Stimulated activated CD8-positive, alpha-beta memory T cell treated with anti-CD3 and anti-CD28 coated beads, Interleukin-12 subunit alpha, Interleukin-12 subunit beta, amount 100 ng/mL, for 1 hour (primary cell): ENCODE results near the gene KCNJ14.

Source experiments
- DNase-seq: peaks from one replicate; pipeline ENCODE4 v3.0.0-alpha.2; 2020; ENCODE audit warnings: low read depth

The KCNJ14 gene

DNA sequence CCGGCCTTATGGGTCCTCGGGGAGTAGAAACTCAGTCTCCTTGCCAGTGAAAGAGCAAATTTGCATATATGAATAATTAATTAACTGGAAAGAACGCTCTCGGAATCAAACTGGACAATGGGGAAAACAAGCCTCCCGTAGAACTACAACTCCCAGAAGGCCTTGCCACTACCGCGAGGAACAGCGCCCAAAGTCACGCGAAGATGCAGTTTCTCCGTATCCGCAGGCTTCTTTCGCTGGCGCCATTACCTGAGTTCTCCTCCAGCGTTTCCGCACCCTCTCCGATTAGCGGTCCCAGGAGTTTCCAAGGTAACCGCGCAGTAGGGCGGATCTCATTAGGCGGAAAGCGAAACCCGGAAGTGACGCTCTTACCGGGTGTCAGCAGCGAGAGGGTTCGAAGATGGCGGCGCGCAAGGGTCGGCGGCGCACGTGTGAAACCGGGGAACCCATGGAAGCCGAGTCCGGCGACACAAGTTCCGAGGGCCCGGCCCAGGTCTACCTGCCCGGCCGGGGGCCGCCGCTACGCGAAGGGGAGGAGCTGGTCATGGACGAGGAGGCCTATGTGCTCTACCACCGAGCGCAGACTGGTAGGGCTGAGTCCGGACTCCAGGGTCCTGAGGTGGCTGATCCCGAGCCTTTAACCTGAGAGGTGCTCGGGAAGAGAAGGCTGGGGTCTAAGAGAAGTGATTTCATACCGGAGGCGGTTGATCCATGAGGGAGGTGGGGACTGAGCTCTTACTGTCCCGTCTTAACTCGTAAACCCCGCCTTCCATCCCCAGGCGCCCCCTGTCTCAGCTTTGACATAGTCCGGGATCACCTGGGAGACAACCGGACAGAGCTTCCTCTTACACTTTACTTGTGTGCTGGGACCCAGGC, 9.5 kb upstream of the KCNJ14 start, which contains the start of gene GRWD1:
TSS of gene GRWD1 (plus strand) at position 378 of the 876 bp plus-strand sequence. CDS start at position 401, 23 bp downstream.
- DNase-seq, result peak; percentile 85

GRCh38 chr19:48446579-48446978, 8.8 kb upstream of the KCNJ14 start:
- DNase-seq, result no peak

- DNase-seq, result no peak
These were observed 6.8 kb upstream of the KCNJ14 start for GRCh38 chr19:48448563-48448962.

GRCh38 chr19:48450441-48450840, 4.9 kb upstream of the KCNJ14 start:
- no peak for DNase-seq

GRCh38 chr19:48450863-48451262, 4.5 kb upstream of the KCNJ14 start:
- DNase-seq, result no peak

DNA sequence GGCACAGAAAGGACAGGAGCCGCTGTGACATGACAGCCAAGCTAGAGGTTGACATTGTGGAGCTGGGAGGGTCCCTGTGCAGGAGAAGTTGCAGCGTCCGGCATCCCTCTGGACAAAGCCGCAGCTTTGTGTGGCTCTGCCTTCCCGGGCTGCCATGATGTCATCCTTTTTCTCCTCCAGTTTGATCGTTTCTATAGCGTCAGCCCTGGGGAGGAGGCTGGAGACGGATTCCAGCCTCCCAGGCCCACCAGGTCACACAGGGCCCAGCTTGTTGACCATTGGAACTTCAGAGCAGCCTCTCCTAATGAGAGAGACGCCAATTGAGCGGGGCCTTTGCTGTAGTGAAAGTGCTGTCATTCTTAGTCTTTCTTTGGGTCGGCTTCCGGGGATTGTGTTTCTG, 3.8 kb upstream of the KCNJ14 start:
- no peak for DNase-seq

DNA sequence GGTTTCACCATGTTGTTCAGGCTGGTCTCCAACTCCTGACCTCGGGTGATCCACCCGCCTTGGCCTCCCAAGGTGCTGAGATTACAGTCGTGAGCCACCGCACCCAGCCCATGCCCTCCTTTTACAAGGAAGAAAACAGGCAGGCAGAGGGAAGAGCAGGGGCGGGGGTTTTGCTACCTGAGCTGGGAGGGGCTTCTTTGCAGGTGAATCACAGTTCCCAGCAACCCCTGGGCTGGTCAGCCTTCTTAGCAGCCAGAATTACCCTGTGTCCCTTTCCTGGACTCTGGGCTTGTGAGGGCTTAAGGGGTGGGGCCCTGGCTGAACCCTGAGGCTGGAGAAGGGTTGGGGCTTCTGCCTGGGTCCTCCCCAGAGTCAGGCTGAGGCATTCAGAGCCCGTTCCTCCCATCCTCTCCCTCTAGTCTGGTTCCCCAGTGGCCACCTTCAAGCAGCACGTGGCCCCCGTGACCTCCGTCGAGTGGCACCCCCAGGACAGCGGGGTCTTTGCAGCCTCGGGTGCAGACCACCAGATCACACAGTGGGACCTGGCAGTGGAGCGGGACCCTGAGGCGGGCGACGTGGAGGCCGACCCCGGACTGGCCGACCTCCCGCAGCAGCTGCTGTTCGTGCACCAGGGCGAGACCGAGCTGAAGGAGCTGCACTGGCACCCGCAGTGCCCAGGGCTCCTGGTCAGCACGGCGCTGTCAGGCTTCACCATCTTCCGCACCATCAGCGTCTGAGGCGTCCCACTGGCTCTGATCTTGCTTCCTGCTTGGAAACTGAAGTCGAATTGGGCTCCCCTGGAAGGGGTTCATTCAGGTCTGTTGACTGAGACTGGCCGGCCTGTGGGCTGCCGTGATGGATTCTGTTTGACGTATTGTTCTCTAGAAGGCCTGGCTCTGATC, 2.8 kb upstream of the KCNJ14 start:
- no peak for DNase-seq

DNA sequence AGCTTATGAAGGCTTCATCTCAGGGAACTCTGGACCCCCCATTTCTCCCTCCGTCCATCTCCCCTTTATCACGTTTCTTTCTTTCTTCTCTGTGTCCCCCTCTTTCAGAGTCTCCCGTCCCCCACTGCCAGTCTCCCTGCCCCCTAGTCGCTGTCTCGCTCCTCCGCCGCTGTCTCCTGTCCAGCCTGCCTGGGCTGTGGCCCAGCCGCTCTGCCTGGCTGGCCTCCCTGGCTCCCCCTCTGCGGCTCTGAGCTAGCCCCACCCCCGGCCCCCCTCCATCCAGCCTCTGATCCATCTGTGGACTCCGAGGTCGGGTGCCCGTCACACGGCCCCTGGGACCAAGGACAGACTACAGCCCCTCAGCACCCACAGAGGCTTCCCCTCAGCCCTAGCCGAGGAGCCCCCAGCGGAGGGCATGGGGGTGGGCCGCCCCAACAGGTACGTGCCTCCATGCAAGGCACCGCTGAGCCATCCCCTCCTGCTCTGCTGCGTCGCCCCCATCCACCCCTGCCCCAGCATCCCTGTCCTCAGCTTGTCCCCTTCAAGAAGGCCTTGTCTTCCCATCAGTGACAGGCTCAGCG, 1.1 kb upstream of the KCNJ14 start:
- DNase-seq, result no peak

DNA sequence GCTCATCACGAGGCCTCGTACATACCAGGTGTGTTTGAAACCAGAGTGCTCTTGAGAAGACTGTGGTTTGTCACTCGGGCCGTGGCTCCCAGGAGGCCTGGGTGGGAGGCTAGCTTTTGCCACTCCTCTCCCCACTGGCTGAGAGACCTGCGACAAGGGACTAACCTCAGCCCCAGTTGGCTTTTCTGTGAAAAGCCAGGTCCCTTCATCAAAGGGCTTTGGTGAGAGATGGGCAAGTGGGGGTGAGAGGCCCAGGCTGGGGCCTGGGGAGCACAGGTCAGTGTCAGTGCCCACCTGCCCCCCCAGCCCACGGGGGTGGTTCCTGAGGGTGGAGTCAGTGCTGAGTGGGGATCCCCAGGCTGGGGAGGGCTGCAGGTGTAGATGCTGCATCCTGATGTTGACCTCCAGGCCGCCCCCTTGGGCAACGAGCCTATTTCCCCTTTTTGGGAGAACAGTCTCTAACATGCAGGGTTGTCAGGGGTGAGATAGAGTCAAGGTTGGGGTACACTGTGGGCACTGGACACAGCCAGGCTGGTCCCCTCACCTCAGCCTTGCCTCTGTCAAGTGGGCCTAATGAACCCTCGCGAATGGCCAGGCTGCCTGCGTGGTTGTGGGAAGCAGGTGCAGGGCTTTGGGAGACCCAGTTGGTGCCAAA, 661 bp downstream of the KCNJ14 start:
- DNase-seq, result no peak

DNA sequence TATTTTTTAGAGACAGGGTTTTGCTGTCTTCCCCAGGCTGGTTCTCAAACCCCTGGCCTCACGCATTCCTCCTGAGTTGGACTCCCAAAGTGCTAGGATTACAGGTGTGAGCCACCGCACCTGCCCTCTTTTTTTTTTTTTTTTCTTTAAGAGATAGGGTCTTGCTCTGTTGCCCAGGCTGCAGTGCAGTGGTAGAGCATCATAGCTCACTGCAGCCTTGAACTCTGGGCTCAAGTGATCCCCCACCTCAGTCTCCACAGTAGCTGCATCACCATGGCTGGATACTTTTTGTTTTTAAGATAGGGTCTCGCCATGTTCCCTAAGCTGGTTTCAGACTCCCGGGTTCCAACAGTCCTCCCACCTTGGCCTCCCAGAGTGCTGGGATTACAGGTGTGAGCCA, 1.5 kb downstream of the KCNJ14 start:
- DNase-seq, result no peak

- DNase-seq, result no peak
These were observed 2.6 kb downstream of the KCNJ14 start for GRCh38 chr19:48458016-48458415.

- no peak for DNase-seq
These were observed 6.2 kb downstream of the KCNJ14 start for GRCh38 chr19:48461651-48461981.

DNA sequence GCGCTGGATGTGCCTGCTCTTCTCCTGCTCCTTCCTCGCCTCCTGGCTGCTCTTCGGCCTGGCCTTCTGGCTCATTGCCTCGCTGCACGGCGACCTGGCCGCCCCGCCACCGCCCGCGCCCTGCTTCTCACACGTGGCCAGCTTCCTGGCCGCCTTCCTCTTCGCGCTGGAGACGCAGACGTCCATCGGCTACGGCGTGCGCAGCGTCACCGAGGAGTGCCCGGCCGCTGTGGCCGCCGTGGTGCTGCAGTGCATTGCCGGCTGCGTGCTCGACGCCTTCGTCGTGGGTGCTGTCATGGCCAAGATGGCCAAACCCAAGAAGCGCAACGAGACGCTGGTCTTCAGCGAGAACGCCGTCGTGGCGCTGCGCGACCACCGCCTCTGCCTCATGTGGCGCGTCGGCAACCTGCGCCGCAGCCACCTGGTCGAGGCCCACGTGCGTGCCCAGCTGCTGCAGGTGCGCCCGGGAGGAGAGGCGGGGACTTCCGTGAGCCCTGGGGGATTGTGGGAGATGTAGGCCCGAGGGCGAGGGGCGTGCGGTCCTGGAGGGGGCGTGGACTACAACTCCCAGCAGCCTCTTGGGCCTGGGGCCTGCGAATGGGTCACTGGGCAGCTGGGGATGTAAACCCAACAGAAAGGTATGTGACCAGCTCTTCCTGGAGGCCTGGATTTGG, 6.7 kb downstream of the KCNJ14 start:
- DNase-seq, result no peak

DNA sequence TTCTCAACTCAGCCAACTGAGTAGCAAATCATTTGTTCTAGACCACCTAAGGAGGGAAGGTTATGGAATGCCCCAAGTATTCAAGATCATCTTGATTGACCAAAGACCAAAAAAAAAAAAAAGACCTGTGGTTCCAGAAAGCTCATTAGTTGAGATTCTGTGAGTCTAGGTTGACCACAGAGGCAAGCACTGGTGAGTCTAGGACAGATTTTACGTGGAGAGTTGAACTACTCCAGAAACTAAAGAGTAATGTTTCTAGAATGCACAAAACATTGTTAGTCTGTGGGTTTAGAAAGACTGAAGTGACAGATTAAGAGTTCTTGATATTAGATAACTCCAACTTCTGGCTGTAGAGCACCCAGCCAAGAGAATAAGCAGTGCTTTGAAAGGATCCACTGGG, 9.8 kb downstream of the KCNJ14 start:
- no peak for DNase-seq

- DNase-seq, result no peak
These were observed 11.4 kb downstream of the KCNJ14 start for GRCh38 chr19:48466561-48467325.

GRCh38 chr19:48468772-48469288, 13.5 kb downstream of the KCNJ14 start:
- peak; percentile 99 for DNase-seq

- DNase-seq, result no peak
These were observed 14.0 kb downstream of the KCNJ14 start, which contains the start of gene CYTH2 for GRCh38 chr19:48469289-48469881. CYTH2 (plus strand) TSS chr19:48469369; CDS start chr19:48469508, 139 bp downstream.

DNA sequence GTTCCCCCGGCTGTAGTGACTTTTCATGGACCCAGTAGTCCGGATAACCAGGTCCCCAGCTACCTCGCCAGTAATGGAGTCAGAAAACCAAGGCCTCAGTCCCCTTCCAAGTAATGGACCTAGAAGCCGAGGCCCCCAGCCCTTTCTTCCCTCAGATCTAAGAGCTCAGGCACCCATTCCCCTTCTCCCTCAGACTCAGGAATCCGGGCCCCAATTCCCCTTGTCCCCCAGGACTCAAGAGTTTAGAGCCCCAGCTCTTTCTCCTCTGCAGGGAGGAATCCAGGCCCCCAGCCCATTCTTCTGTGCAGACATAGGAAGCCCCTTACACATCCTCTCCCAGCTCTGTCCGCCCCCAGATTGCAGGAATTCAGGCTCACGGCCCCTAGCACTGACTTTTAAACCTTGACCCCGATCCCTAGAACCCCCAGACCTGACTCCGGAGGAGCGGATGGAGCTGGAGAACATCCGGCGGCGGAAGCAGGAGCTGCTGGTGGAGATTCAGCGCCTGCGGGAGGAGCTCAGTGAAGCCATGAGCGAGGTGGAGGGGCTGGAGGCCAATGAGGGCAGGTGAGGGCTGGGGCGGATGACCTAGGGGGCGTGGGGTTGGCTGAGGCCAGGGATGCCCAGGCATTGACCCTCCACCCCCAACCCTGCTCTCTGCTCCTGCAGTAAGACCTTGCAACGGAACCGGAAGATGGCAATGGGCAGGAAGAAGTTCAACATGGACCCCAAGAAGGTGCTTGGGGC, 14.7 kb downstream of the KCNJ14 start:
- DNase-seq, result no peak

GRCh38 chr19:48470856-48471255, 15.5 kb downstream of the KCNJ14 start:
- no peak for DNase-seq
